ENCODE results near the gene UROD. TPM values are rescaled to one million over a fixed set of nuclear protein-coding genes. Genes with fewer than 3 reads are reported as not detected.

The UROD gene
- total and polyA plus RNA-seq, 11 donors = 58.2 to 95.8 (median 80.1) TPM

DNA sequence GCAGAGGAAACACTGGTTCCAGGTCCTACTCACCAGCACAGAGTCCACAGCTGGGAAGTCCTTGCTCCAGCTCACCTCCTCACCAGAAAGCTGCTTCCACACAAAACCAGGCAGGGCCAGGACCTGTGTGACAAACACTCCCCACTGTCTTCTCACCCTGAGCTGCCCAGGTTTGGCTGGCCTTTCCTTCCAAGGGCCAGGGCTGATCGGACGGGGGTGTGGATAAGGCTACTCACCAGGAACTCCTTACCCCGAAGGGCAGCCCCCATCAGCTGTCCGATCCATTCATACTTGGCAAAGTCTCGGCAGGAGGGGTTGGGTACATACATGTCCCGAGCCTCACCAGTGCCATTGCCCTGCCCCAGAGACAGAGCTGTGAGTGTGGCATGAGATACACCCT lies 6.3 kb upstream of the UROD start:
- no peak for ATAC-seq
- Histone ChIP-seq H3K27me3 (no peaks in the 10 kb centered on the region), H3K4me3 (no peak overlapping the region), H3K36me3 (peaks cover 0 to 80% (median 79%) of the 10 kb centered on the region in 9 donors), H3K27ac (no peak overlapping the region), H3K9me3 (no peaks in the 10 kb centered on the region), H3K4me1 (peaks cover 0 to 28% (median 13%) of the 10 kb centered on the region in 12 donors)
- no peak for TF ChIP-seq POLR2A (IDR thresholded peaks at IDR 0.05)
- TF ChIP-seq, protein P1, sequence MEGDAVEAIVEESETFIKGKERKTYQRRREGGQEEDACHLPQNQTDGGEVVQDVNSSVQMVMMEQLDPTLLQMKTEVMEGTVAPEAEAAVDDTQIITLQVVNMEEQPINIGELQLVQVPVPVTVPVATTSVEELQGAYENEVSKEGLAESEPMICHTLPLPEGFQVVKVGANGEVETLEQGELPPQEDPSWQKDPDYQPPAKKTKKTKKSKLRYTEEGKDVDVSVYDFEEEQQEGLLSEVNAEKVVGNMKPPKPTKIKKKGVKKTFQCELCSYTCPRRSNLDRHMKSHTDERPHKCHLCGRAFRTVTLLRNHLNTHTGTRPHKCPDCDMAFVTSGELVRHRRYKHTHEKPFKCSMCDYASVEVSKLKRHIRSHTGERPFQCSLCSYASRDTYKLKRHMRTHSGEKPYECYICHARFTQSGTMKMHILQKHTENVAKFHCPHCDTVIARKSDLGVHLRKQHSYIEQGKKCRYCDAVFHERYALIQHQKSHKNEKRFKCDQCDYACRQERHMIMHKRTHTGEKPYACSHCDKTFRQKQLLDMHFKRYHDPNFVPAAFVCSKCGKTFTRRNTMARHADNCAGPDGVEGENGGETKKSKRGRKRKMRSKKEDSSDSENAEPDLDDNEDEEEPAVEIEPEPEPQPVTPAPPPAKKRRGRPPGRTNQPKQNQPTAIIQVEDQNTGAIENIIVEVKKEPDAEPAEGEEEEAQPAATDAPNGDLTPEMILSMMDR (IDR thresholded peaks at IDR 0.05) = no peak
- no peak for DNase-seq
- intact Hi-C loops (cut with DNase I) = loop anchor here in 5 of 10 donors (5.0 to 10.0 kb wide), 4 partner anchors 168 to 218 kb away; partner anchors contain the start of gene BEST4 (in 1 of the 5)
- WGBS, 4 donors = 89 to 94% (median 93%) methylated on average over 6 of the region's 6 CpGs

DNA sequence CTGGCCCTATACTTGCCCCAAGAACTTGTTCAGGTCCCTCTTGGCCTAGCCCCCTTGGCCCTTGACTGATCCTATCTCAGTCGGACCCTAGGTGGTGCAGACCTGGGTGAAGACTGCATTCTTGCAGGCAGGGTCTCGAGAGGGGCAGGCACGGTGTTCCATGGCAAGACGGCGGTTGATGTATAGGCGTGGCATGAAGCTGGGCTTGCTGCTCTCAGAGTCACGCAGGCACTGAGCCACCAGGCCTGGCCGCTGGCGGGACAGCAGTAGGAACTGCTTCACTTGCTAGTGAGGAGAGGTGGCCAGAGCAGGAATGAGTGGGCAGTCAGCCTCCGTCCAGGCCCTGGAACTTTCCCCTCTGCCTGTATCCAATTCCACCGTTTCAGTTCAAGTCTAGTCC lies 4.7 kb upstream of the UROD start:
- no peak for DNase-seq
- H3K4me1 ChIP-seq = peaks cover 0 to 28% (median 20%) of the 10 kb centered on the region in 12 donors
- TF ChIP-seq, protein P1 (IDR thresholded peaks at IDR 0.05) = no peak
- no peak for TF ChIP-seq POLR2A (IDR thresholded peaks at IDR 0.05)
- intact Hi-C loops (cut with DNase I) = loop anchor here in 5 of 10 donors (5.0 to 10.0 kb wide), 4 partner anchors 170 to 220 kb away; partner anchors contain the start of gene BEST4 (in 1 of the 5)
- peaks cover 0 to 75% (median 73%) of the 10 kb centered on the region in 9 donors for H3K36me3 ChIP-seq
- no peaks in the 10 kb centered on the region for H3K27me3 ChIP-seq
- WGBS, 4 donors = 83 to 87% (median 87%) methylated on average over 11 of the region's 11 CpGs
- ATAC-seq = no peak
- H3K9me3 ChIP-seq = no peaks in the 10 kb centered on the region
- H3K4me3 ChIP-seq = no peak overlapping the region
- H3K27ac ChIP-seq = no peak overlapping the region

DNA sequence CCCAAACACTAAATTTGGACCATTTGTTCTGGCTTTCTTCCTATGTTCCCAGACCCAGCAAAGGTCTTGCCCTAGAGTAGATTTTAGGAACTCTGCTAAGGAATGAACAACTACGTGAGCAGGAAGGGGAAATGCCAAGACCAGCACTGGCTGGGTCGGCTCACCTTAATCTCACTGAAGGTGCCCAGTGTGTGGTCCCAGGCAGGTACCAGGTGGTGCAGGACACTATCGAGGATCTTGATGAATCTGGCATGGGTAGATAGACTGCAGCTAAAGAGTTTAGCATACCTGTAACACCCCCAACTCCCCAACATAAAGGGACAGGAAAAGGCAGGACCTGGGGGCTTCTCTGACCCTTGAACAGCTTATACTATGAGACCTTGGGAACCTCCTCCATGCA lies 4.0 kb upstream of the UROD start:
- Histone ChIP-seq H3K27ac (no peak overlapping the region), H3K4me3 (no peak overlapping the region), H3K36me3 (peaks cover 0 to 67% (median 65%) of the 10 kb centered on the region in 9 donors), H3K27me3 (no peaks in the 10 kb centered on the region), H3K4me1 (peaks cover 2 to 36% (median 26%) of the 10 kb centered on the region in 12 donors), H3K9me3 (no peaks in the 10 kb centered on the region)
- intact Hi-C loops (cut with DNase I) = loop anchor here in 5 of 10 donors (5.0 to 10.0 kb wide), 4 partner anchors 171 to 221 kb away; partner anchors contain the start of gene BEST4 (in 1 of the 5)
- TF ChIP-seq, protein P1 (IDR thresholded peaks at IDR 0.05) = no peak
- TF ChIP-seq POLR2A (IDR thresholded peaks at IDR 0.05) = no peak
- ATAC-seq (no peak), DNase-seq (no peak)
- WGBS, 4 donors = 90 to 95% (median 92%) methylated on average over 3 of the region's 3 CpGs

DNA sequence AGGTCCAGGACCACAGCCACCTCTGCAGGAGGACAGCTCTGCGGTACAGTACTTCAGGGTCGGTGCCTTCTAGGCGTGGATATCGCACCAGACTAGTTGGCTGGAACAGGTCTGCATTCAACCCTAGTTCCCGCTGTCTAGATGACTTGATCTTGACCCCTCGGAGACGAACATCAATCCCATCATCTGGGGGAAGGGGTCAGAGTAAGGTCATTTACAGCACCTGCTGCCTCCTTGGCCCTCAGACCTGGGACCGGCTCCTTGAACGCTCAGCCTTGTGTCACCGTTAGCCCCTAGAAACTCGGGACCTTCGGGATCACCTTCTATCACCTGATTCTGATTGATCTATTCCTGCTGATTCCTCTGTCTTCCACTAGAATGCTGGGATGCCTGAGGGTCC lies 3.5 kb upstream of the UROD start:
- intact Hi-C loops (cut with DNase I) = loop anchor here in 5 of 10 donors (5.0 to 10.0 kb wide), 4 partner anchors 171 to 221 kb away; partner anchors contain the start of gene BEST4 (in 1 of the 5)
- H3K4me3 ChIP-seq = no peak overlapping the region
- no peak overlapping the region for H3K27ac ChIP-seq
- WGBS, 4 donors = 95 to 97% (median 96%) methylated on average over 10 to 12 of the region's 12 CpGs
- TF ChIP-seq, protein P1 (IDR thresholded peaks at IDR 0.05) = no peak
- no peak for TF ChIP-seq POLR2A (IDR thresholded peaks at IDR 0.05)
- ATAC-seq = no peak
- H3K9me3 ChIP-seq = no peaks in the 10 kb centered on the region
- no peak for DNase-seq
- peaks cover 2 to 40% (median 29%) of the 10 kb centered on the region in 12 donors for H3K4me1 ChIP-seq
- no peaks in the 10 kb centered on the region for H3K27me3 ChIP-seq
- H3K36me3 ChIP-seq = peaks cover 0 to 66% (median 65%) of the 10 kb centered on the region in 9 donors
